Suprapubic skin (tissue), 4 donors: Measurements from ENCODE around the gene VAMP2. TPM values are rescaled to one million over a fixed set of nuclear protein-coding genes. Genes with fewer than 3 reads are reported as not detected.

Source experiments
- DNase-seq, 2 donors: peaks; one replicate each; pipeline ENCODE4 v3.0.0-alpha.2; 2019; ENCODE audit warnings: low spot score in 2 of 2
- H3K27ac ChIP-seq: fragments of 200-600 bp; sonication (generic); one replicate; pipeline ENCODE4 v1.5.1; 2019
- H3K27me3 ChIP-seq: fragments of 200-600 bp; sonication (generic); one replicate; pipeline ENCODE4 v1.5.1; 2019
- H3K36me3 ChIP-seq: fragments of 200-600 bp; sonication (generic); one replicate; pipeline ENCODE4 v1.5.1; 2019
- H3K4me1 ChIP-seq: fragments of 200-600 bp; sonication (generic); one replicate; pipeline ENCODE4 v1.5.1; 2019
- H3K4me3 ChIP-seq: fragments of 200-600 bp; sonication (generic); one replicate; pipeline ENCODE4 v1.5.1; 2019; ENCODE audit warnings: mild to moderate bottlenecking
- H3K9me3 ChIP-seq: fragments of 200-600 bp; sonication (generic); one replicate; pipeline ENCODE4 v1.5.1; 2019
- EP300 ChIP-seq: sonication (generic); formaldehyde crosslinking; IDR thresholded peaks from one replicate; pipeline ENCODE4 v1.6.1; 2017; ENCODE audit warnings: antibody characterized with exemption
- POLR2A ChIP-seq, 2 donors: fragments of 450-650 bp; IDR thresholded peaks; one replicate each; pipeline ENCODE4 v1.6.1; 2017; ENCODE audit warnings: antibody characterized with exemption in 2 of 2, mild to moderate bottlenecking in 2 of 2, moderate library complexity in 2 of 2
- POLR2AphosphoS5 ChIP-seq, 3 donors: sonication (generic); formaldehyde crosslinking; IDR thresholded peaks; one replicate each; pipeline ENCODE4 v1.6.1; 2017; ENCODE audit warnings: antibody characterized with exemption in 3 of 3
- WGBS: methylation state at CpG from one replicate; pipeline ENCODE4 v1.1.5; 2018; 5-methylcytosine and 5-hydroxymethylcytosine counted together
- total RNA-seq, 4 donors: library from RNA; depleted of rRNA; stranded (reverse); fragments of >200 nt; gene quantifications; one replicate each; pipeline ENCODE4 v1.1.0, GENCODE V29; 2016
- TF ChIP-seq, protein P1 (sequence below), 2 donors: fragments of 200-600 bp in 1 of 2; fragments of 450-650 bp in 1 of 2; sonication (generic) in 1 of 2; IDR thresholded peaks; one replicate each; pipeline ENCODE4 v1.5.1; 2016 to 2019; ENCODE audit warnings: antibody characterized with exemption in 2 of 2, mild to moderate bottlenecking in 1 of 2, moderate library complexity in 1 of 2

Gene VAMP2
- total RNA-seq, 4 donors from 2014 or later, result 41.2 to 64.3 (median 52.8) TPM

DNA sequence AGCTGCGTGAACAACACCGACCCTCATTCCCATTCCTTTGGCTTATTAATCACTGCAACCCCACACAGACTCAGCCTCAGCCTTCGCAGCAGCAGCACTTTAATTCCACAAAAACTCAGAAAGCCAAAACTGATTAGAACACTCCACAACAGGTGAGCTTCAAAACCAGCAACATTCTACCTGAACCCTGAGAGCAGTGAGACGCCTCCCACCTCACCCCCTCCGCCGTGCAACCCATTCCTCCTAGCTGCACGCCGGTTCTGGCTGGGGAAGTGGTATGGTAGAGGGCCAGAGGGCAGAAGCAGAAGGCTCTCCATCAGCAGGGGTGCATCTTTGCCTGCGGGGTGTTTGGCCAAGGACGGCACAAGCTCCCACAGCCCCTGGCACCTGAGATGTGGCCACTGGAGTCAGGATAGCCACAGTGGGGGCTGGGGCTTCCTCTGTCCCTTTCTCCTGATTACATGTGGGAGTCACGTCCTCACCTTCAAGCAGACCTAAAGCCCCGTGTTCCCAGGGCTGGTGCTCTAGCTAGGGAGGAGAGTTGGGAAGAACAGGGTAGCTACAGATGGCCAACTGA, 25.6 kb upstream of the VAMP2 start:
- WGBS, result 30% methylated on average over 7 of the region's 12 CpGs
- DNase-seq, result peak in 1 of 2 donors; percentile 69
- Histone ChIP-seq H3K36me3 (no peaks in the 10 kb centered on the region), H3K27ac (peak overlapping the region; percentile 95), H3K4me3 (peak overlapping the region; percentile 96), H3K9me3 (no peaks in the 10 kb centered on the region), H3K27me3 (no peaks in the 10 kb centered on the region), H3K4me1 (peaks cover 63% of the 10 kb centered on the region)
- TF ChIP-seq POLR2A (IDR thresholded peaks at IDR 0.05) (no peak), EP300 (no peak)
- TF ChIP-seq, protein P1, sequence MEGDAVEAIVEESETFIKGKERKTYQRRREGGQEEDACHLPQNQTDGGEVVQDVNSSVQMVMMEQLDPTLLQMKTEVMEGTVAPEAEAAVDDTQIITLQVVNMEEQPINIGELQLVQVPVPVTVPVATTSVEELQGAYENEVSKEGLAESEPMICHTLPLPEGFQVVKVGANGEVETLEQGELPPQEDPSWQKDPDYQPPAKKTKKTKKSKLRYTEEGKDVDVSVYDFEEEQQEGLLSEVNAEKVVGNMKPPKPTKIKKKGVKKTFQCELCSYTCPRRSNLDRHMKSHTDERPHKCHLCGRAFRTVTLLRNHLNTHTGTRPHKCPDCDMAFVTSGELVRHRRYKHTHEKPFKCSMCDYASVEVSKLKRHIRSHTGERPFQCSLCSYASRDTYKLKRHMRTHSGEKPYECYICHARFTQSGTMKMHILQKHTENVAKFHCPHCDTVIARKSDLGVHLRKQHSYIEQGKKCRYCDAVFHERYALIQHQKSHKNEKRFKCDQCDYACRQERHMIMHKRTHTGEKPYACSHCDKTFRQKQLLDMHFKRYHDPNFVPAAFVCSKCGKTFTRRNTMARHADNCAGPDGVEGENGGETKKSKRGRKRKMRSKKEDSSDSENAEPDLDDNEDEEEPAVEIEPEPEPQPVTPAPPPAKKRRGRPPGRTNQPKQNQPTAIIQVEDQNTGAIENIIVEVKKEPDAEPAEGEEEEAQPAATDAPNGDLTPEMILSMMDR (IDR thresholded peaks at IDR 0.05), result no peak

GRCh38 chr17:8187517-8188262, 24.9 kb upstream of the VAMP2 start:
- H3K27ac ChIP-seq, result peak overlapping the region; percentile 95
- DNase-seq, result peak; percentile 96 to 97
- under 1% methylated on average over 25 of the region's 25 CpGs for WGBS
- H3K4me3 ChIP-seq, result peak overlapping the region; percentile 96
- H3K27me3 ChIP-seq, result no peaks in the 10 kb centered on the region
- no peaks in the 10 kb centered on the region for H3K9me3 ChIP-seq
- no peaks in the 10 kb centered on the region for H3K36me3 ChIP-seq
- TF ChIP-seq, protein P1 (IDR thresholded peaks at IDR 0.05), result no peak
- TF ChIP-seq POLR2AphosphoS5 (IDR thresholded peaks at IDR 0.05) (peak in 2 of 3 donors; percentile 81 to 98), POLR2A (IDR thresholded peaks at IDR 0.05) (peak in 1 of 2 donors; percentile 0)
- H3K4me1 ChIP-seq, result peaks cover 60% of the 10 kb centered on the region

- peak overlapping the region; percentile 96 for H3K4me3 ChIP-seq
- 1% methylated on average over 31 of the region's 32 CpGs for WGBS
- H3K36me3 ChIP-seq, result no peaks in the 10 kb centered on the region
- no peaks in the 10 kb centered on the region for H3K27me3 ChIP-seq
- DNase-seq, result peak; percentile 93
- no peaks in the 10 kb centered on the region for H3K9me3 ChIP-seq
- TF ChIP-seq POLR2AphosphoS5 (IDR thresholded peaks at IDR 0.05) (peak in 2 of 3 donors; percentile 40 to 83), EP300 (no peak), POLR2A (IDR thresholded peaks at IDR 0.05) (peak in 1 of 2 donors; percentile 46)
- TF ChIP-seq, protein P1 (IDR thresholded peaks at IDR 0.05), result peak; percentile 12 to 28
- peaks cover 53% of the 10 kb centered on the region for H3K4me1 ChIP-seq
- peak overlapping the region; percentile 95 for H3K27ac ChIP-seq
Observed at GRCh38 chr17:8186787-8187516, 24.2 kb upstream of the VAMP2 start.

- no peak for DNase-seq
- WGBS, result 0% methylated on average over 20 of the region's 23 CpGs
- no peaks in the 10 kb centered on the region for H3K27me3 ChIP-seq
- peak overlapping the region; percentile 96 for H3K4me3 ChIP-seq
- H3K27ac ChIP-seq, result peak overlapping the region; percentile 95
- H3K36me3 ChIP-seq, result no peaks in the 10 kb centered on the region
- no peaks in the 10 kb centered on the region for H3K9me3 ChIP-seq
- H3K4me1 ChIP-seq, result peaks cover 47% of the 10 kb centered on the region
- TF ChIP-seq EP300 (no peak), POLR2A (IDR thresholded peaks at IDR 0.05) (no peak), POLR2AphosphoS5 (IDR thresholded peaks at IDR 0.05) (no peak)
- TF ChIP-seq, protein P1 (IDR thresholded peaks at IDR 0.05), result no peak
Observed at GRCh38 chr17:8186446-8186786, 23.7 kb upstream of the VAMP2 start.
